SK-N-SH treated with all-trans-retinoic acid at 6 μM for 48 hours (cell line): ENCODE measurements around the gene UGP2.

Experiments
- ATAC-seq: fragments of 200-7000 bp; cut with Tn5 transposase; 3 replicates; pipeline ENCODE4 v1.9.1; 2020; ENCODE audit warnings: mild to moderate bottlenecking, moderate library complexity
- ARNTL ChIP-seq: fragments of 450-650 bp; formaldehyde crosslinking; IDR thresholded peaks from 2 replicates; pipeline ENCODE4 v1.5.0; 2020; ENCODE audit warnings: low read depth, mild to moderate bottlenecking, moderate library complexity, borderline replicate concordance
- CREB5 ChIP-seq: fragments of 250-450 bp; sonication (Bioruptor Pico); IDR thresholded peaks from 2 replicates; pipeline ENCODE4 v1.5.1; 2020; ENCODE audit warnings: low read depth, mild to moderate bottlenecking, moderate library complexity
- CSDC2 ChIP-seq: fragments of 250-450 bp; sonication (Bioruptor Pico); IDR thresholded peaks from 2 replicates; pipeline ENCODE4 v1.5.0; 2020; ENCODE audit warnings: mild to moderate bottlenecking, moderate library complexity
- CSRNP3 ChIP-seq: fragments of 250-450 bp; sonication (Bioruptor Pico); IDR thresholded peaks from 2 replicates; pipeline ENCODE4 v1.5.1; 2021; ENCODE audit warnings: mild to moderate bottlenecking, moderate library complexity
- GLIS3 ChIP-seq: fragments of 250-450 bp; sonication (Bioruptor Pico); IDR thresholded peaks from 2 replicates; pipeline ENCODE4 v1.5.0; 2020; ENCODE audit warnings: mild to moderate bottlenecking, moderate library complexity
- OSR1 ChIP-seq: fragments of 250-450 bp; sonication (Bioruptor Pico); IDR thresholded peaks from 2 replicates; pipeline ENCODE4 v1.8.0; 2022; ENCODE audit warnings: moderate library complexity, mild to moderate bottlenecking, inconsistent platforms
- PATZ1 ChIP-seq: fragments of 250-450 bp; sonication (Bioruptor Pico); IDR thresholded peaks from 2 replicates; pipeline ENCODE4 v1.8.0; 2020; ENCODE audit warnings: mild to moderate bottlenecking, moderate library complexity, borderline replicate concordance
- PPARA ChIP-seq: fragments of 250-450 bp; sonication (Bioruptor Pico); IDR thresholded peaks from 2 replicates; pipeline ENCODE4 v1.5.0; 2020; ENCODE audit warnings: mild to moderate bottlenecking, borderline replicate concordance
- SNAI2 ChIP-seq: fragments of 250-450 bp; sonication (Bioruptor Pico); IDR thresholded peaks from 2 replicates; pipeline ENCODE4 v1.5.0; 2020; ENCODE audit warnings: mild to moderate bottlenecking, moderate library complexity
- TCF4 ChIP-seq: fragments of 250-450 bp; sonication (Bioruptor Pico); IDR thresholded peaks from 2 replicates; pipeline ENCODE4 v1.8.0; 2021; ENCODE audit warnings: mild to moderate bottlenecking, moderate library complexity, borderline replicate concordance
- TOX ChIP-seq: fragments of 250-450 bp; sonication (Bioruptor Pico); IDR thresholded peaks from 2 replicates; pipeline ENCODE4 v1.8.0; 2021; ENCODE audit warnings: mild to moderate bottlenecking, moderate library complexity, borderline replicate concordance
- TSHZ2 ChIP-seq: fragments of 250-450 bp; sonication (Bioruptor Pico); IDR thresholded peaks from 2 replicates; pipeline ENCODE4 v1.5.0; 2020; ENCODE audit warnings: mild to moderate bottlenecking, moderate library complexity
- ZC3H10 ChIP-seq: fragments of 250-450 bp; sonication (Bioruptor Pico); IDR thresholded peaks from 2 replicates; pipeline ENCODE4 v1.5.1; 2021; ENCODE audit warnings: mild to moderate bottlenecking, moderate library complexity
- ZFP3 ChIP-seq: fragments of 250-450 bp; sonication (Bioruptor Pico); IDR thresholded peaks from 2 replicates; pipeline ENCODE4 v1.5.0; 2020; ENCODE audit warnings: mild to moderate bottlenecking, moderate library complexity
- ZFP30 ChIP-seq: fragments of 450-650 bp; formaldehyde crosslinking; IDR thresholded peaks from 2 replicates; pipeline ENCODE4 v1.5.0; 2022; ENCODE audit warnings: mild to moderate bottlenecking, moderate library complexity
- ZNF565 ChIP-seq: fragments of 450-650 bp; formaldehyde crosslinking; conservative IDR thresholded peaks from 2 replicates; pipeline ENCODE4 v1.5.0; 2020; ENCODE audit warnings: low read depth, mild to moderate bottlenecking, moderate library complexity
- ZNF8 ChIP-seq: fragments of 450-650 bp; formaldehyde crosslinking; IDR thresholded peaks from 2 replicates; pipeline ENCODE4 v1.5.0; 2020; ENCODE audit warnings: mild to moderate bottlenecking, moderate library complexity

The UGP2 gene

GRCh38 chr2:63814114-63814513 is 27.6 kb upstream of the UGP2 start:
- no peak for TF ChIP-seq PPARA (CRISPR knock-in tag)
- no peak for TF ChIP-seq OSR1 (CRISPR knock-in tag)
- no peak for TF ChIP-seq TOX (CRISPR knock-in tag)
- no peak for ATAC-seq

- ATAC-seq: no peak
- TF ChIP-seq ZFP30 (CRISPR knock-in tag): no peak
- no peak for TF ChIP-seq ZNF8 (CRISPR knock-in tag)
- no peak for TF ChIP-seq PPARA (CRISPR knock-in tag)
These were observed 24.3 kb upstream of the UGP2 start for GRCh38 chr2:63817382-63817781.

GRCh38 chr2:63818271-63818670 is 23.4 kb upstream of the UGP2 start:
- no peak for ATAC-seq
- TF ChIP-seq ZNF8 (CRISPR knock-in tag) (no peak), ZNF565 (CRISPR knock-in tag) (no peak), TCF4 (no peak), CSRNP3 (CRISPR knock-in tag) (no peak), ZC3H10 (CRISPR knock-in tag) (no peak), PPARA (CRISPR knock-in tag) (no peak), CREB5 (no peak), GLIS3 (CRISPR knock-in tag) (no peak), ZFP3 (CRISPR knock-in tag) (no peak), SNAI2 (CRISPR knock-in tag) (no peak), ZFP30 (CRISPR knock-in tag) (no peak), TSHZ2 (CRISPR knock-in tag) (no peak), CSDC2 (CRISPR knock-in tag) (no peak), OSR1 (CRISPR knock-in tag) (no peak), PATZ1 (CRISPR knock-in tag) (no peak)

- ATAC-seq: no peak
- TF ChIP-seq CSDC2 (CRISPR knock-in tag) (no peak), ARNTL (no peak), TCF4 (no peak), TOX (CRISPR knock-in tag) (no peak), ZFP3 (CRISPR knock-in tag) (no peak), ZC3H10 (CRISPR knock-in tag) (no peak), OSR1 (CRISPR knock-in tag) (no peak), TSHZ2 (CRISPR knock-in tag) (no peak), PPARA (CRISPR knock-in tag) (no peak)
These were observed 22.4 kb upstream of the UGP2 start for GRCh38 chr2:63819256-63819655.
